Measurements from ENCODE around the gene EIF4E2.

The EIF4E2 gene

DNA sequence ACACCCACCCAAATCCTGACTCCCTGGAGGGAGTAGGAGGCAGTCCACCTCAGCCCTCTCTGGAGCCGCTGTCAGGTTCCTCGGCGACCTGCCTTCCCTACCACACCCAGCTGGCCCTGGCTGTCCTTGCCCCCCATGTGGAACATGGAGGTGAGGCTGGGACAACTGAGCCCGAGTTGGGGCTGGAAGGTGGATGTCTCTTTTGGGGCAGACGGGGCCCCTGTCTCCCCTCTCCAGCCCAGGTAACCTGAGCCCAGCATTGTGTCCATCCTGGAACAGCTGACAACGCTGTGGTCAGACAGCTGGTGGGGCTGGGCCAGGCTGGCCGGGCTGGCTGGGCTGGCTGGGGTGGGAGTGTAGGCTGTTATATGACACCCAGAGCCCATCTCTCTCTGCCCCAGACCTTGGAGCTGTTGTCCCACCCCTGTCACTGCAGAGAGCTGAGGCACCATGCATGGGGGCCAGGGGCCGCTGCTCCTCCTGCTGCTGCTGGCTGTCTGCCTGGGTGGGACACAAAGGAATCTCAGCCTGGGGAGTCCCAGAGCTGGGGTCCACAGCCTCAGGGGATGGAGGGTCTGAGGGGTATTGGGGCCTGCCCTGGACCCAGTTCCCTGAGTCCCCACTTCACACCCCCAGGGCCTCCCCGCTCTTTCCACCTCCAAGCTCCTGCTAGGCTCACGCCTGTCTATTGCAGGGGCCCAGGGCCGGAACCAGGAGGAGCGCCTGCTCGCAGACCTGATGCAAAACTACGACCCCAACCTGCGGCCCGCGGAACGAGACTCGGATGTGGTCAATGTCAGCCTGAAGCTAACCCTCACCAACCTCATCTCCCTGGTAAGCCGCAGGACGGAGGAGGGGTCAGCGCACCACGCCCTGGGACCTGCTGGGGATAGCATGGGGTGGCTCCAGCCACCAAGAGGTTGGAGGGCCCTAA, 10.9 kb upstream of the EIF4E2 start, which contains the start of gene CHRNG:
Gene CHRNG, plus strand, starts transcription at position 395 of the 934 bp plus-strand sequence. Its CDS starts 56 bp downstream, at position 451.
- DNase-seq, result no peak

- no peak for DNase-seq
These were observed 9.9 kb upstream of the EIF4E2 start for GRCh38 chr2:232540441-232541041.

GRCh38 chr2:232541195-232541960, 9.1 kb upstream of the EIF4E2 start:
- DNase-seq, result no peak

DNA sequence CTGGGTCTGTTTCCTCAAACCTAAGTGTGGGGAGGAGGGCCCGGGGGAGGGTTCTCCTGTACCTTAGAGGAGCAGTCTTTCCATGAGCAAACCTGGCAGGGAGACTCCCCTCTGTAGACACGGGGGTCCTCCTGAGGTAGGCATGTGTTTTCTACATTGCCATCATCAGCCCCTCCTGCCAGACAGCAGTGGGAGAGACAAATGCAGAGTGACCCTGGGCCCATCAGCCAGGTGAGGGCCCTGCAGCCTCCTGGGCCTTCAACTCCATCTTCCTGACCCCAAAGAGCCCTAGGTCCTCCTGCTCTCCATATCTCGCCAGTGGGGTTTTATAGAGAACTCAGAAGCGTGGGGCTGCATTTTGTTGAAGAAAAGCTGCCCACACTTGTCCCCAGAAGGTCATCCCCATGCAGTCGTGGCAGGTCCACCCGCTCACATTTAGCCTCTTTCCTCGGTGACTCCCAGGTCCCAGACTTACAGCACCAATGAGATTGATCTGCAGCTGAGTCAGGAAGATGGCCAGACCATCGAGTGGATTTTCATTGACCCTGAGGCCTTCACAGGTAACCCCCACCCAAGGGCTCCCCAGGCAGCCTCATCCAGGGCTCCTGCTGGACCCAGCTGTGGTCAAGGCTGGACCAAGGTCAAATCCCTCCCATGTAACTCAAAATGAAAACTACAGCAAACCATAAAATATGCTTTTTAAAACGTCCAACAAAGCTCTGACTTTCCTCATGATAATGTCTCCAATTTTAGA, 8.4 kb upstream of the EIF4E2 start:
- no peak for DNase-seq

- no peak for DNase-seq
These were observed 7.6 kb upstream of the EIF4E2 start for GRCh38 chr2:232542715-232543467.

GRCh38 chr2:232543491-232543890, 7.0 kb upstream of the EIF4E2 start:
- DNase-seq, result no peak

- DNase-seq, result no peak
These were observed 6.4 kb upstream of the EIF4E2 start for GRCh38 chr2:232543928-232544631.

DNA sequence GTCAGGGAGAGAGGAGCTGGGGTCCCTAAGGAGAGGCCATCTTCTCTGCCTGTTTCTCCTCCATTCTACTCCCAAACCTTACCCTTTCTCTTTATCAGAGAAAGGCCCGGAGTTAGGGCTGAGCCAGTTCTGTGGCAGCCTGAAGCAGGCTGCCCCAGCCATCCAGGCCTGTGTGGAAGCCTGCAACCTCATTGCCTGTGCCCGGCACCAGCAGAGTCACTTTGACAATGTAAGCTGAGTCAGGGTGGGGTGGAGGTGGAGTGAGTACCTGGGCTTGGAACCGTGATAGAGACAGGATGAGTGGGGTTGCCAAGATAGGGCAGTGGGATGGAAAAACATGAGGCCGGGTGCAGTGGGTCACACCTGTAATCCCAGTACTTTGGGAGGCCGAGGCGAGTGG, 5.8 kb upstream of the EIF4E2 start:
- no peak for DNase-seq

GRCh38 chr2:232545511-232546375, 4.7 kb upstream of the EIF4E2 start:
- no peak for DNase-seq

- no peak for DNase-seq
These were observed 2.5 kb upstream of the EIF4E2 start for GRCh38 chr2:232547991-232548390.

DNA sequence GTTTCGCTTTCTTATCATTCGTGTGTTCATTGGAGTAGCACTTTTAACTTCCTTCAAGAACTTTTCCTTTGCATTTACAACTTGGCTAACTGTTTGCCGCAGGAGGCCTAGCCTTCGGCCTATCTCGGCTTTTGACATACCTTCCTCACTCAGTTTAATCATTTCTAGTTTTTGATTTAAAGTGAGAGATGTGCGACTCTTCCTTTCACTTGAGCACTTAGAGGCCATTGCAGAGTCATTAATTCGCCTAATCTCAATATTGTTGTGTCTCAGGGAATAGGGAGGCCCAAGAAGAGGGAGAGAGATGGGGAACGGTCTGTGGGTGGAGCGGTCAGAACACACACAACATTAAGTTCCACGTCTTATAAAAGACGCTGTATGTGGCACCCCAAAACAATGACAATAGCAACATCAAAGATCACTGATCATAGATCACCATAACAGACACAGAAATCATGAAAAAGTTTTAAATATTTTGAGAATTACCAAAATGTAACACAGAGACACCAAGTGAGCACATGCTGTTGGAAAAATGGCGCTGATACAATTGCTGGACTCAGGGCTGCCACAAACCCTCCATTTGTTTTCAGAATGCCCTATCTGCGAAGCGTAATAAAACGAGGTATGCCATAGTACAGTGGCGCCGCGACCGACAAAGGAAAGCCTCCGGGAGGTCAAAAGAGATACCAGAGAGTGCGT, 685 bp upstream of the EIF4E2 start:
- no peak for DNase-seq

DNA sequence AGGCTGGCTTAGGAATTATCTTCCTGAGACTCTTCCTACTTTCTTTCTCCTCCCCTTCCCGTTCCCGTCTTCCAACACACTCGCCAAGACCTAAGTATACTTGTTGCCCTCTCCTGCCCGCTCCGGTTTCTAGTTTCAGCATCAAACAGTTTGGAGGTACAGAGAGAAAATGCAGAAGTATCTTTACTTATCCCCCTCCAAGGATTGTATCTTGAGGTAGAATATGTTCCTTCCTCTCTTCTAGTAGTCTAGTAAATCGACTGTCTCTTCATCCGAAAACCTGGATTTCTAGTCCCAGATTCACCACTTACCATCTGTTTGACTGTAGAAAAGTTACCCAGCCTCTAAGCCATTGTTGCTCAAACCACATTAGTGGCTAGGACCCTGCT, 755 bp downstream of the EIF4E2 start:
- no peak for DNase-seq

DNA sequence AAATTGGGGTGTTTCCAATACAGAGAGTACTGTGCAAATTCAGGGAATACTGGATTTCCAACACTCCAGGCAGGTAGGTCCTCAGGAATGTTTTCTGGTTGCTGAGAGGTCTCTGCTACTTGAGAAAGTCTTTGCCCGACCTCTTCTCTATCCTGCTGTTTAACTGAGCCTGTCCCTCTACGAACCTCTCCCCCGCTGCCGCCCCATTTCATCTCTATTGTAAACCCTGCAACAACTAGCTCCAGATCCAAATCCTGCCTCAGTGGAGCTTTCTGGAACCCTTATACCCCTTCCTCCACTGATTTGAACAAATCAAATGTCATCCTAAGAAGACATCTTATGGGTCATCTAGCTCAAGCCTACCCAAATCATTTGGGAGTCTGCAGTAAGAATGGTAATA, 1.3 kb downstream of the EIF4E2 start:
- DNase-seq, result no peak

GRCh38 chr2:232556426-232556825, 5.9 kb downstream of the EIF4E2 start:
- DNase-seq, result no peak

- DNase-seq, result no peak
These were observed 12.1 kb downstream of the EIF4E2 start for GRCh38 chr2:232562515-232563151.

DNA sequence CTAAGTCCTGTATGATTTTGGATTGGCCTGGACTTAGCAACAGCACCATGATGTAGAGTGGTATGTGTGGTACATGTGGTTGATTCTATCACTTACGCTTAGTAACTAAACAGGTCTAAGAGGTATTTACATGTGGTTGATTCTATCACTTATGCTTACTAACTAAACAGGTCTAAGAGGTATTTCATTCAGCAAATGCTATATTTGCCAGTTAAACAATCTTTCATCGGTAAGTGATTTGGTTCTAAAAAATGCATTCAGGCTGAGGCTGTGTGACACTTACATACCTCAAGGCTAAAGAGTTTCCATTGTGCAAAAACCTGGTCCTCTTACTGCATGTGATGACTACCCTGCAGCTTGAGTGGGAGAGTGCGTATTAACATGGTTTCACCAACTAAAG, 13.1 kb downstream of the EIF4E2 start:
- no peak for DNase-seq

- DNase-seq, result no peak
These were observed 17.2 kb downstream of the EIF4E2 start for GRCh38 chr2:232567721-232568120.

- DNase-seq, result no peak
These were observed 17.7 kb downstream of the EIF4E2 start for GRCh38 chr2:232568161-232568560.

GRCh38 chr2:232569541-232569940, 19.1 kb downstream of the EIF4E2 start:
- no peak for DNase-seq
